ENCODE results near the gene AGMO. TPM values are rescaled to one million over a fixed set of nuclear protein-coding genes. Genes with fewer than 3 reads are reported as not detected.

AGMO gene
- total and polyA plus RNA-seq, 10 of the 15 experiments (the other 5 are each of a cell fraction or from before 2014, with no cell fraction given) = 0.11 to 0.29 TPM; not detected in 8

- WGBS (ENCODE audit: insufficient coverage, insufficient replicate concordance, low lambda C conversion rate, missing lambda C conversion rate) = 13% methylated on average over 3 of the region's 3 CpGs
- ChIA-PET POLR2A (no interaction called here), SMC1A (ENCODE audit: uncharacterized antibody, unreplicated experiment) (no interaction called here), CTCF (interaction anchor here (0.7 kb wide), 1 partner anchor 19 kb away, joined by 3 read pairs; no protein-coding TSS in a partner anchor), RAD21 (ENCODE audit: unreplicated experiment) (no interaction called here)
- FAIRE-seq (no peak), ATAC-seq (no peak), DNase-seq (ENCODE audit: low read depth, low spot score) (no peak)
- BruUV-seq (replicated peaks) = no TSS peak
- H3K9ac ChIP-seq (ENCODE audit: control insufficient read depth, insufficient read depth, low read length) = no peak overlapping the region
- no peak overlapping the region for H3K4me3 ChIP-seq
- no peak overlapping the region for H3K4me2 ChIP-seq (ENCODE audit: control insufficient read depth, insufficient read depth)
- in situ Hi-C loops (cut with MboI) (no loop called here), intact Hi-C loops (cut with micrococcal nuclease; ENCODE audit: unreplicated experiment) (no loop called here)
- no peak overlapping the region for H2AFZ ChIP-seq (ENCODE audit: control insufficient read depth, low read depth, low read length)
- no peaks in the 10 kb centered on the region for H3K36me3 ChIP-seq (ENCODE audit: control insufficient read depth in 2 of 2, insufficient read depth in 2 of 2, low read length in 1 of 2)
- H3K9me3 ChIP-seq (replicated peaks; ENCODE audit: control insufficient read depth, insufficient read depth, low read length) = no peaks in the 10 kb centered on the region
- no peaks in the 10 kb centered on the region for H3K27me3 ChIP-seq (replicated peaks in 1 of 2; ENCODE audit: control insufficient read depth in 2 of 2, insufficient read depth in 2 of 2, low read length in 1 of 2)
- no peak overlapping the region for H3K27ac ChIP-seq (ENCODE audit: control insufficient read depth, insufficient read depth)
- H4K20me1 ChIP-seq (ENCODE audit: control insufficient read depth, insufficient read depth) = no peaks in the 10 kb centered on the region
- TF ChIP-seq RAD51 (IDR thresholded peaks at IDR 0.05) (no peak), IKZF2 (IDR thresholded peaks at IDR 0.05) (no peak), EZH2 (IDR thresholded peaks at IDR 0.05; ENCODE audit: borderline replicate concordance, control insufficient read depth, low read depth, low read length) (no peak), TAF1 (IDR thresholded peaks at IDR 0.05; ENCODE audit: borderline replicate concordance, low read depth, low read length) (no peak), TARDBP (IDR thresholded peaks at IDR 0.05; ENCODE audit: borderline replicate concordance) (no peak), E2F4 (IDR thresholded peaks at IDR 0.05; ENCODE audit: low read depth, low read length) (no peak), SMC3 (IDR thresholded peaks at IDR 0.05; ENCODE audit: borderline replicate concordance, low read length) (no peak), BRCA1 (IDR thresholded peaks at IDR 0.05; ENCODE audit: low read depth, low read length) (no peak), PKNOX1 (IDR thresholded peaks at IDR 0.05) (no peak), ZBTB11 (CRISPR knock-in tag; IDR thresholded peaks at IDR 0.05) (no peak), HDGF (IDR thresholded peaks at IDR 0.05) (no peak), HCFC1 (IDR thresholded peaks at IDR 0.05; ENCODE audit: low read length) (no peak), RAD21 (IDR thresholded peaks at IDR 0.05; ENCODE audit: insufficient read depth, low read depth, low read length) (no peak), TBL1XR1 (IDR thresholded peaks at IDR 0.05; ENCODE audit: low read depth, low read length) (no peak), STAT1 (conservative IDR thresholded peaks at IDR 0.05) (no peak), BMI1 (IDR thresholded peaks at IDR 0.05; ENCODE audit: borderline replicate concordance) (no peak), EED (IDR thresholded peaks at IDR 0.05; ENCODE audit: low read depth) (no peak), NRF1 (conservative IDR thresholded peaks at IDR 0.05; ENCODE audit: low read depth, low read length) (no peak), IRF4 (IDR thresholded peaks at IDR 0.05; ENCODE audit: low read depth, low read length) (no peak)
- H3K79me2 ChIP-seq (ENCODE audit: control insufficient read depth, insufficient read depth, low read length) = no peaks in the 10 kb centered on the region
- H3K4me1 ChIP-seq (ENCODE audit: control insufficient read depth, insufficient read depth, low read length) = no peaks in the 10 kb centered on the region
Observed at GRCh38 chr7:15228831-15229230, 333.0 kb downstream of the AGMO start.

All from GM12878 (cell line).